Activated CD8-positive, alpha-beta memory T cell treated with anti-CD3 and anti-CD28 coated beads, Interleukin-2, amount 10 ng/mL, durations not matched to agents 7 days and 5 days (primary cell): ENCODE data around the gene KCTD3. TPM values are rescaled to one million over a fixed set of nuclear protein-coding genes. Genes with fewer than 3 reads are reported as not detected.
A peak's percentile ranks its signal among the peaks of the same experiment; 100 is the strongest.

Experiments used
- ATAC-seq: fragments of 150-1000 bp; cut with Tn5 transposase; one replicate; pipeline ENCODE4 v1.10.0; 2021; ENCODE audit warnings: moderate library complexity
- CTCF ChIA-PET: fragments of 350-600 bp; sonication (Branson Sonifier 250); formaldehyde crosslinking; loops from one replicate; lab custom pipeline; 2021; ENCODE audit warnings: antibody characterized with exemption; lab: Charles Lee
- DNase-seq: peaks from one replicate; pipeline ENCODE4 v3.0.0-alpha.2; 2020
- H3K27ac Mint-ChIP-seq: one replicate; pipeline ENCODE4 v1.8.0; 2021; ENCODE audit warnings: mild to moderate bottlenecking, mixed read lengths
- H3K27me3 Mint-ChIP-seq: one replicate; pipeline ENCODE4 v1.8.0; 2021; ENCODE audit warnings: mixed read lengths
- H3K36me3 Mint-ChIP-seq: one replicate; pipeline ENCODE4 v1.8.0; 2021; ENCODE audit warnings: mild to moderate bottlenecking, mixed read lengths
- H3K4me1 Mint-ChIP-seq: one replicate; pipeline ENCODE4 v1.8.0; 2021; ENCODE audit warnings: mixed read lengths
- H3K4me3 Mint-ChIP-seq: one replicate; pipeline ENCODE4 v1.8.0; 2021; ENCODE audit warnings: mild to moderate bottlenecking, moderate library complexity, mixed read lengths
- H3K9me3 Mint-ChIP-seq: one replicate; pipeline ENCODE4 v1.8.0; 2022; ENCODE audit warnings: low read depth, mixed read lengths
- total RNA-seq, 2 experiments: library from RNA; stranded (reverse); gene quantifications; one replicate each; pipeline ENCODE4 v1.2.3, GENCODE V29; 2021

The KCTD3 gene
- total RNA-seq, 2 experiments from 2014 or later: 0.67 to 1.3 TPM

DNA sequence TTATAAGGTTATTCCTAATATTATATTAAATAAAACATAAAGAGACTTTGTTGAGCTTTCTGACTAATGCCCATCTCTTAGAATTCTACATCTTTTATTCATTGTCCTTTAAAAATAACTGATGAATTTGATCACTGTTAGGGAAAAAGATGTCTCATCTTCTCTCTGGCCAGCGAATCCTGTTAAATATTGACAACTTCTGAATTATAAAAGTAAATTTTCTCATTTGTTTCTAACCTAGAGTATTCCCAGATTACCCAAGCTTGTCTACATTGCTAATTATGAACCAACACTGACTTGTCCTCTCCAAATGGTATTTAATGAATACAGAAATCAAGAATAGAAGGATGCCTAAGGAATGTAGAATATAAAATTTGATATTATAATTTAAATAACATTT, 24.8 kb upstream of the KCTD3 start:
- DNase-seq: no peak
- H3K4me3 Mint-ChIP-seq: no peak overlapping the region
- peaks cover 2% of the 10 kb centered on the region for H3K9me3 Mint-ChIP-seq
- H3K27ac Mint-ChIP-seq: no peak overlapping the region
- H3K27me3 Mint-ChIP-seq: no peaks in the 10 kb centered on the region
- CTCF ChIA-PET: no interaction called here
- ATAC-seq: no peak
- H3K36me3 Mint-ChIP-seq: no peaks in the 10 kb centered on the region
- peaks cover 9% of the 10 kb centered on the region for H3K4me1 Mint-ChIP-seq

DNA sequence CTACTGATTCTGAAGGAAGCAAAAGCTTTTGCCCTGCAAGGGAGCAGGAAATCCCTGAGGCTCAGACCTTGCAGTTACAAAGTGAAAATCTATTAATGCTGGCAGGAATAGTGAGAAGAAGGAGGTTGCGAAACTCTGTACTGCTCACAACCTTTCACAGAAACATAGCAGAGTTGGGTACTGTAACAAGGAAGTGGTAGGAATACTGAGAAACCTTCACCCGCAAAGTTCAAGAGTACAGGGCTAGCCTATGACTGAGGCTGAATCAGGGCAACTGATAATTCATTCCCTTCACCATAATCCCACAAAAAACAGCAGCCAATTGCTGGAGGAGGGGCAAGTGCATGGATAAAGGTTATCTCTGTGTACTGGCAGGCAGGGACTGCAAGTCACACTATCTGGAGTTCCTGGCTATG, 23.9 kb upstream of the KCTD3 start:
- no peaks in the 10 kb centered on the region for H3K27me3 Mint-ChIP-seq
- no peak overlapping the region for H3K4me3 Mint-ChIP-seq
- DNase-seq: no peak
- ATAC-seq: no peak
- H3K27ac Mint-ChIP-seq: no peak overlapping the region
- CTCF ChIA-PET: no interaction called here
- peaks cover 2% of the 10 kb centered on the region for H3K9me3 Mint-ChIP-seq
- no peaks in the 10 kb centered on the region for H3K36me3 Mint-ChIP-seq
- H3K4me1 Mint-ChIP-seq: peaks cover 9% of the 10 kb centered on the region

DNA sequence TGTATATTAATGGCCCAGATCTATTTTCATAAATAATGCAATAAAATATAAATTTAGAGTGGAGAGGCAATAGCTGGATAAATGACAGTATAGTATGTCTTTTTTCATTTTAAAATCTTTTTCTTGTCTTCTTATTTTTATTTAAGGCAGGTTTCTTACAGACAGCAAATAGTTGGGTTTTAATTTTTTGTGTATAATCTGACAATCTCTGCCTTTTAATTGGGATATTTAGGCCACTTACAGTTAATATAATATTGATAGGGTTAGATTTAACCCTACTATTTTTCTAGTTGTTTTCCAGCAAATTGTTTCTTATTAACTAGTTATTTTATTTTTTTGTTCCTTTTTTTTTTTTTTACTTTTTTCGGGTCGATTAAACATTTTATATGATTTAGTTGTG, 23.3 kb upstream of the KCTD3 start:
- Mint-ChIP-seq H3K9me3 (peaks cover 2% of the 10 kb centered on the region), H3K4me1 (peaks cover 9% of the 10 kb centered on the region), H3K27ac (no peak overlapping the region), H3K27me3 (no peaks in the 10 kb centered on the region), H3K36me3 (no peaks in the 10 kb centered on the region), H3K4me3 (no peak overlapping the region)
- ATAC-seq (no peak), DNase-seq (no peak)
- CTCF ChIA-PET: interaction anchor here (0.6 kb wide), 1 partner anchor 24 kb away, joined by 3 read pairs; no protein-coding TSS in a partner anchor

DNA sequence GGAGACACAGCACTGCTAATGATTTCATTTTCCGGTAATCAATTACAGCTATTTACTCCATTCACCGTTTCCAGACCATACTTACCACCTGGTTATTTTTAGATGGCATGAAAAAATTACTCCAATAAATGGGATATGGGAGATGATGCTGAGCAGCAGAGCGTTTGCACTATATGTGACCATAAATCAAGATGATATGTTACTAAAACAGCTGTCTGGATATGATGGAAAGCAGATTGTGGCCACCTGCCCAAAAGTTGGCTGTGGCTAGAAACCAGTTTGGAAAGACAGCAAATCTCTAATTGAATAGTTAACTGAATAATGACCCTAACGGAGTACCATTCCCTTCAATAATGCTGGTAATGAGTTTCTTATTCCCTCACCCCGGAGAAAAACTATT, 22.5 kb upstream of the KCTD3 start:
- Mint-ChIP-seq H3K27me3 (no peaks in the 10 kb centered on the region), H3K4me3 (no peak overlapping the region), H3K36me3 (no peaks in the 10 kb centered on the region), H3K27ac (no peak overlapping the region), H3K9me3 (peaks cover 2% of the 10 kb centered on the region), H3K4me1 (peaks cover 9% of the 10 kb centered on the region)
- no peak for ATAC-seq
- CTCF ChIA-PET: no interaction called here
- no peak for DNase-seq

DNA sequence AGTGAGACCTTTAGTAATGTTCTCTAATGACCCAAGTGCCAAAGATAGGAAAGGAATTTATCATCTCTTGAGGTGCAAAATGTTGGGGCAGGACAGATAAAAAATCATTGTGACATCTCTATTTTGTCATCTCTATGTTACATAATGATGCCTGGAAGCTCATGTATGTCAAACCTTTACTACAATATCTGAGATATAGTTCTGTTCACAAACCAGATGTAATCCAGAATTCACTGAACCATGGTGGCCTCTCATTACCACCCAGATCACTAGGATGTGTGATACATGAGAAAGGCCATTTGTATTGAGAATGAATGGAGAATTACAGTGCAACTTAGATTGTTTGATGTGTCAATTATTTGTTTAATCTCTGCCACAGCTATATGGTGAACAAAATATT, 22.0 kb upstream of the KCTD3 start:
- CTCF ChIA-PET: no interaction called here
- no peaks in the 10 kb centered on the region for H3K27me3 Mint-ChIP-seq
- H3K27ac Mint-ChIP-seq: no peak overlapping the region
- peaks cover 9% of the 10 kb centered on the region for H3K4me1 Mint-ChIP-seq
- ATAC-seq (no peak), DNase-seq (no peak)
- no peaks in the 10 kb centered on the region for H3K36me3 Mint-ChIP-seq
- H3K4me3 Mint-ChIP-seq: no peak overlapping the region
- H3K9me3 Mint-ChIP-seq: peaks cover 2% of the 10 kb centered on the region

DNA sequence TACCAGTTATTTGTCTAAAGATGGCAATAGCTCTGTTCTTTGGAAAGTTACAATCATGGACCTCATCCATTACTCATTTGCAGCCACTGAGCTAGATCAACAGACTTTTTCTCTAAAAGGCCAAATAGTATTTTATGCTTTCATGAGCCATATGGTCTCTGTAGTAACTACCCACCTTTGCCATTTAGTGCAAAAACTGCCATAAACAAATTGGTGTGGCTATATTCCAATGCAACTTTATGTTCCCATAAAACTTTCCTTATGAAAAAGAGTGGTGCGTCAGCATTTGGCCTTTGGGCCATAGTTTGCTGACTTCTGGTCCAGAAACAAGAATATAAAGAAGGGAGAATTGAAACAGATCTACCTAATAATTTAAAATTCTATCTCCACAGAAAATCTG, 20.1 kb upstream of the KCTD3 start:
- peaks cover 2% of the 10 kb centered on the region for H3K9me3 Mint-ChIP-seq
- DNase-seq (no peak), ATAC-seq (no peak)
- no peak overlapping the region for H3K4me3 Mint-ChIP-seq
- CTCF ChIA-PET: no interaction called here
- H3K27me3 Mint-ChIP-seq: no peaks in the 10 kb centered on the region
- peaks cover 9% of the 10 kb centered on the region for H3K4me1 Mint-ChIP-seq
- H3K27ac Mint-ChIP-seq: no peak overlapping the region
- no peaks in the 10 kb centered on the region for H3K36me3 Mint-ChIP-seq

DNA sequence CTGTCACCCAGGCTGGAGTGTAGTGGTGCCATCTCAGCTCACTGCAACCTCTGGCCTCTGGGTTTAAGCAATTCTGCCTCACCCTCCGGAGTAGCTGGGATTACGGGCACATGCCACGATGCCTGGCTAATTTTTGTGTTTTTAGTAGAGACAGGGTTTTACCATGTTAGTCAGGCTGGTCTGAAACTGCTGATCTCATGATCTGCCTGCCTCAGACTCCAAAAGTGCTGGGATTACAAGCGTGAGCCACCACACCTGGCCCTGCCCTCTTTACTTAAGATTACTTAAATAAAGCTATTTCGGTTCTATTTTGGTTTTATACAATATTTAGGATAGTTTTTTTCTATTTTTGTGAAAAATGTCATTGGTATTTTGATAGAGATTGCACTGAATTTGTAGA, 15.3 kb upstream of the KCTD3 start:
- no peak for DNase-seq
- Mint-ChIP-seq H3K27me3 (no peaks in the 10 kb centered on the region), H3K9me3 (peaks cover 4% of the 10 kb centered on the region), H3K36me3 (no peaks in the 10 kb centered on the region), H3K4me3 (no peak overlapping the region), H3K4me1 (no peaks in the 10 kb centered on the region), H3K27ac (no peak overlapping the region)
- no peak for ATAC-seq
- CTCF ChIA-PET: no interaction called here

DNA sequence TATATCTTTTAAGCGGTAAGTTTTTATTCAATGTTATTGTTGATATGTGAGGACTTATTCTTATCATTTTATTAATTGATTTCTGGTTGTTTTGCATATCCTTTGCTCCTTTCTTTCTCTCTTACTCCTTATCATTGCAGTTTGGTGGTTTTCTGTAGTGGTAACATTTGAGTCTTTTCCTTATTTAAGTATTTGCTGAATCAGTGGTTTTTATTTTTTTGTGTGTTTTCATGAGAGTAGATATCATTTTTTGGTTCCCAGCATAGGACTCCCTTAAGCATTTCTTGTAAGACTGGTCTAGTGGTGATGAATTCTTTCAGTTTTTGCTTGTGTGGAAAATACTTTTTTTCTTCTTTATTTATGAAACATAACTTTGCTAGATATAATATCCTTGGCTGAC, 12.2 kb upstream of the KCTD3 start:
- no peaks in the 10 kb centered on the region for H3K4me1 Mint-ChIP-seq
- peaks cover 4% of the 10 kb centered on the region for H3K9me3 Mint-ChIP-seq
- CTCF ChIA-PET: no interaction called here
- H3K4me3 Mint-ChIP-seq: no peak overlapping the region
- H3K27ac Mint-ChIP-seq: no peak overlapping the region
- ATAC-seq: no peak
- H3K27me3 Mint-ChIP-seq: no peaks in the 10 kb centered on the region
- H3K36me3 Mint-ChIP-seq: no peaks in the 10 kb centered on the region
- no peak for DNase-seq

DNA sequence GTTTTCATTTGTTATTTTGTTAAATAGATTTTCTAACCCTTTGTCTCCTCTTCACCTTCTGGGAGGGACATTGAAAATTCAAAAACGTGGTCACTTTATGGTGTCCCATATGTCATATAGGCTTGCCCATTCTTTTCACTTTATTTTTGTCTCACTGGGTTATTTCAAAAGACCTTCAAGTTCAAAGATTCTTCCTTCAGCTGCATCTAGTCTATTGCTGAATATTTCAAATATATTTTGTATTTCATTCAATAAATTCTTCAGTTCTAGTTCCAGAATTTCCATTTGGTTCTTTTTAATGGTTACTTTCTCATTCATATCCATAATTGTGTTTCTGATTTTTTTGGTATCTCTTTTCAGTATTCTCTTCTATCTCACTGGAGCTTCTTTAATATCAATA, 11.6 kb upstream of the KCTD3 start:
- no peaks in the 10 kb centered on the region for H3K27me3 Mint-ChIP-seq
- H3K27ac Mint-ChIP-seq: no peak overlapping the region
- CTCF ChIA-PET: no interaction called here
- peaks cover 4% of the 10 kb centered on the region for H3K9me3 Mint-ChIP-seq
- H3K4me3 Mint-ChIP-seq: no peak overlapping the region
- H3K4me1 Mint-ChIP-seq: no peaks in the 10 kb centered on the region
- no peaks in the 10 kb centered on the region for H3K36me3 Mint-ChIP-seq
- ATAC-seq (no peak), DNase-seq (no peak)

DNA sequence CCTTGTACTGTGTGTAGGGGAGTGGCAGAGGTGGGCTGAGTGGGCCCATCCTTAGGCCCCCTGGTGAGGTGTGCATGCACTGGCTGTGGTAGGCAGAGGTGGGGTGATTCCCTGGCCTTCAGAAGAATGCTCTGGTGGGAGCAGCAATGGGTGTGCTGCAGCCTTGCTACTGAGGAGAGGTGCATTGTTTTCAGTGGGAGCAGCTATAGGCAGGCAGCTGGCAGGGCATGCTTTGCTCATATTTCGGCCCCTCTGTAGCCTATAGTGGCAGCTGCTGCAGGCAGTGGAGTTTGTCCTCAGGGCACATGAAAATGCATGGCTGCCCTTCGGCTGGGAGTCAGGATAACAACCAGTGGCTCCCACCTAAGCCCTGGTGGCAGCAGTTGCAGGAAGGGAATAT, 10.1 kb upstream of the KCTD3 start:
- Mint-ChIP-seq H3K27me3 (no peaks in the 10 kb centered on the region), H3K4me1 (no peaks in the 10 kb centered on the region), H3K27ac (no peak overlapping the region), H3K36me3 (no peaks in the 10 kb centered on the region), H3K9me3 (peaks cover 6% of the 10 kb centered on the region), H3K4me3 (no peak overlapping the region)
- no peak for ATAC-seq
- CTCF ChIA-PET: no interaction called here
- DNase-seq: no peak

DNA sequence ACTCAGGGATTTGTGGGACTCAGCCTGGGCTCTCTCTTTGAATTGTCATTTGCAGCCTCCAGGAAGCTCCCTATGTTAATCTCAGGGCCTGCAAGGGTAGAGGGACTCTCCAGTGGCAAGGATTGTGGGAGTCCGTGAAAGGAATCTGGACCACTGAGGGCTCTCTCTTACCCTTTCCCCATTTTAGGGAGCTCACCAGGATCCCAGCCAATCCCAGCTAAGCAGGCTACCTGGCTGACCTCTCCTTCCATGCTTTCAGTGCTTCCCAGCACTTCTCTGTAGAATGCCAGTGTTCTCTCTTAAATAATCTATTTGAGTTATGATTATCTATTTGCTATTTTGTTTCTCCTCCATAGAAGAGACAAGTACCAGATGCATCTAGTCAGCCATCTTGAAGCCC, 9.6 kb upstream of the KCTD3 start:
- Mint-ChIP-seq H3K9me3 (peaks cover 6% of the 10 kb centered on the region), H3K27ac (no peak overlapping the region), H3K4me1 (no peaks in the 10 kb centered on the region), H3K27me3 (no peaks in the 10 kb centered on the region), H3K4me3 (no peak overlapping the region), H3K36me3 (no peaks in the 10 kb centered on the region)
- CTCF ChIA-PET: no interaction called here
- DNase-seq (no peak), ATAC-seq (no peak)

DNA sequence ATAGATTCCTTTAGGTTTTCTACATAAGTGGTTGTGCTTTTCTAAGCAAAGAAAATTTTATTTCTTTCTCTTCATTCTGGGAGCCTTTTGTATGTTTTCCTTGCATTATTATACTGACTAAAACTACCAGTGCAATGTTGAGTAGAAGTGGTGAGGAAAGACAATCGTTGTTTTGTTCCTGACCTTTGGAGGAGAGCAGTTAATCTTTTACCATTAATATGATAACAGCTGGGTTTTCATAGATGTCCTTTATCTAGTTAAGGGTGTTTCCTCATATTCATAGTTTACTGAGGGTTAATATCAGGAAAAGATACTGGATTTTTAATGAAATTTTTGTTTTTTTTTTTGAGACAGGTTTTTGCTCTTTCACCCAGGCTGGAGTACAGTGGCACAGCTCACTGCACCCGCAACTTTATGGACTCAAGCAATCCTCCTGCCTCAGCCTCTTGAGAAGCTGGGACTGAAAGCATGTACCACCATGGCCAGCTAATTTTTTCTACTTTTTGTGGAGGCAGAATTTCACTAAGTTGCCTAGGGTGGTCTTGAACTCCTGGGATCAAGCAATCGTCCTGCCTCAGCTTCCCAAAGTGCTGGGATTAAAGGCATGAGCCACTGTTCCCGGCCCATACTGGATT, 9.0 kb upstream of the KCTD3 start:
- H3K4me3 Mint-ChIP-seq: no peak overlapping the region
- H3K9me3 Mint-ChIP-seq: peaks cover 6% of the 10 kb centered on the region
- no peaks in the 10 kb centered on the region for H3K36me3 Mint-ChIP-seq
- ATAC-seq (no peak), DNase-seq (no peak)
- CTCF ChIA-PET: no interaction called here
- no peaks in the 10 kb centered on the region for H3K27me3 Mint-ChIP-seq
- no peak overlapping the region for H3K27ac Mint-ChIP-seq
- no peaks in the 10 kb centered on the region for H3K4me1 Mint-ChIP-seq

DNA sequence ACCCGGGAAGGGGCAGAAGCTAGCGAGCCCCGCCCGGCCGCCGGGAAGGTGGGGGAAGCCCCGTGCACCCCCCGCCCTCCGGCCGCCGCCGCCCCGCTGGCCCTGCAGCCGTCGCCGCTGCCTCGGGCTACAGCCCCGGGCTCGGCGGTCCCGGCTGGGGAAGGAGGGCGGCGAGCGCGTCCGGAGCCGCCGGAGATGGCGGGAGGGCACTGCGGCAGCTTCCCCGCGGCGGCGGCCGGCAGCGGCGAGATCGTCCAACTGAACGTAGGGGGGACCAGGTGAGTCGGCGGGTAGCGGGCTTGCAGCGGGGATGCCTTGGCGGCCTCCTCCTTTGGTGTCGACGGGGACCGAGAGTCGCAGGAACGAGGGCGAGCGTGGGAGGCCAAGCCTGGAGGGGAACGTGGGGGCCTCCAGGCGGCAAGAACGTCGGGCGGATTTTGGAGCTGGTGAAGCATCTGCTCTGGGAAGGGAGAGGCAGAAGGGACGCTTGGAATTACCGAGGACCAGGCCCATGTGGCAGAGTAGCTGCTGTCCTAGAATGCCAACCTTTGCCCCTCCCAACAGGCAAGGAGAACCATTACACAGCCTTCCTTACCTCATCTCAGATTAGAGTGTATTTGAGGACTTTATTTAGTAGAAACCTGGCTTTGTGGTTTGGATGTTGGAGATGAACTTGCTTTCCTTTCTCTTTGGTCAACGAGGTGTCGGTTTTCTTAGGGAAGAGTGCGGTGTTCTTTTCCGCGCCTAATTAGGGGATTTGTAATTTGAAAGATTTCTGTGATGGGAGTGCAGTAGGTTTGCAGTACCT, 591 bp downstream of the KCTD3 start:
- Mint-ChIP-seq H3K27me3 (peaks cover 25% of the 10 kb centered on the region), H3K36me3 (peaks cover 4% of the 10 kb centered on the region), H3K9me3 (no peaks in the 10 kb centered on the region), H3K4me1 (peaks cover 10% of the 10 kb centered on the region), H3K27ac (peak overlapping the region; percentile 28), H3K4me3 (peak overlapping the region; percentile 67)
- DNase-seq (no peak), ATAC-seq (peak; percentile 63)
- CTCF ChIA-PET: no interaction called here

DNA sequence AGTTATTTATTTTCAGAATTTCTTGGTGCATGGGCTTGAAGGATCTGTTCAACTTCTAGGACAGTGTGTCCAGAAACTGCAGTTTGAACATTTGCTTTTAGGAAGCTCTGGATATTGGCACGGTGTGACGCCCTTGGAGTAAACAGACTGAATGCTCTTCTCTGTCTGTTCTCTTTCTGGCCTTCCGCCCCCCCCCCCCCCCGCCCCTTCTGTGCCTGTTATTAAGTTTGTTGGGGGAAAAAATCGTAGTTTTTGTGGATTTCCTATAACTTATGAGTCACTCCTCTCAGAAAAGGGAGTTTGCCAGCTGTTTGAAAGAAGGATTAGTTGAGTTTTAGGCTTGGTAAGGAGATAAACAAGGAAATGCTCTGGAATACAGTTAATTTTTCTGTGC, 1.2 kb downstream of the KCTD3 start:
- no peaks in the 10 kb centered on the region for H3K9me3 Mint-ChIP-seq
- H3K4me1 Mint-ChIP-seq: peaks cover 10% of the 10 kb centered on the region
- H3K27ac Mint-ChIP-seq: no peak overlapping the region
- H3K36me3 Mint-ChIP-seq: peaks cover 4% of the 10 kb centered on the region
- ATAC-seq: no peak
- H3K4me3 Mint-ChIP-seq: peak overlapping the region; percentile 67
- CTCF ChIA-PET: no interaction called here
- DNase-seq: no peak
- H3K27me3 Mint-ChIP-seq: peaks cover 25% of the 10 kb centered on the region
